GM12878 (cell line): ENCODE data around the gene CATSPER4. TPM values are rescaled to one million over a fixed set of nuclear protein-coding genes. Genes with fewer than 3 reads are reported as not detected.

Source experiments
- ATAC-seq: fragments of 200-7000 bp; cut with Tn5 transposase; 3 replicates; pipeline ENCODE4 v1.9.1; 2020; ENCODE audit warnings: mild to moderate bottlenecking, moderate library complexity
- BruUV-seq: library from RNA; stranded (reverse); fragments of 400-500 nt; replicated peaks from 2 replicates; lab custom pipeline; 2021; lab: Mats Ljungman, UMichigan
- CTCF ChIA-PET: fragments of 300-600 bp; sonication (Branson Sonifier 250); formaldehyde crosslinking; extraction: SDS; loops from one replicate; lab custom pipeline; 2021; ENCODE audit warnings: inconsistent platforms; lab: Yijun Ruan, JAX
- POLR2A ChIA-PET: fragments of 350-600 bp; formaldehyde crosslinking; extraction: SDS; loops from one replicate; lab custom pipeline; 2021; ENCODE audit warnings: inconsistent platforms; lab: Charles Lee
- RAD21 ChIA-PET: fragments of 300-600 bp; sonication (Branson Sonifier 250); formaldehyde crosslinking; loops from one replicate; lab custom pipeline; 2023; ENCODE audit warnings: antibody characterized with exemption; ENCODE audit not compliant: unreplicated experiment; lab: Charles Lee
- SMC1A ChIA-PET: fragments of 300-600 bp; sonication (Branson Sonifier 250); formaldehyde crosslinking; loops from one replicate; lab custom pipeline; 2023; ENCODE audit not compliant: unreplicated experiment, uncharacterized antibody; lab: Charles Lee
- DNase-seq: peaks from one replicate; pipeline ENCODE4 v3.0.0-alpha.2; 2011; ENCODE audit warnings: low read depth, low spot score
- FAIRE-seq: peaks from 3 replicates; lab custom pipeline; 2011; peaks lifted over from hg19 to GRCh38; lab: Jason Lieb, UNC
- H2AFZ ChIP-seq: 2 replicates; pipeline ENCODE4 v1.6.0; 2011; ENCODE audit warnings: low read depth, low read length, control low read depth; ENCODE audit not compliant: control insufficient read depth
- H3K27ac ChIP-seq: 2 replicates; pipeline ENCODE4 v1.5.1; 2011; ENCODE audit warnings: control low read depth; ENCODE audit not compliant: control insufficient read depth, insufficient read depth
- H3K27me3 ChIP-seq, 2 experiments: replicated peaks in 1 of 2; 2 replicates each; pipeline versions ENCODE4 v1.6.0 to v1.6.1; 2011; ENCODE audit warnings: low read length in 1 of 2; ENCODE audit not compliant: control insufficient read depth in 2 of 2, insufficient read depth in 2 of 2
- H3K36me3 ChIP-seq, 2 experiments: 2 replicates each; pipeline ENCODE4 v1.5.1; 2011; ENCODE audit warnings: low read length in 1 of 2; ENCODE audit not compliant: control insufficient read depth in 2 of 2, insufficient read depth in 2 of 2
- H3K4me1 ChIP-seq: 2 replicates; pipeline ENCODE4 v1.6.1; 2011; ENCODE audit warnings: mild to moderate bottlenecking, low read length, moderate library complexity, mixed read lengths; ENCODE audit not compliant: control insufficient read depth, insufficient read depth
- H3K4me2 ChIP-seq: 2 replicates; pipeline ENCODE4 v1.6.0; 2011; ENCODE audit warnings: control low read depth; ENCODE audit not compliant: control insufficient read depth, insufficient read depth
- H3K4me3 ChIP-seq: fragments of 200-600 bp; sonication (generic); 2 replicates; pipeline ENCODE4 v1.5.1; 2016
- H3K79me2 ChIP-seq: 2 replicates; pipeline ENCODE4 v1.6.0; 2011; ENCODE audit warnings: low read length; ENCODE audit not compliant: control insufficient read depth, insufficient read depth
- H3K9ac ChIP-seq: 2 replicates; pipeline ENCODE4 v1.8.0; 2011; ENCODE audit warnings: low read length, control low read depth, mixed read lengths; ENCODE audit not compliant: control insufficient read depth, insufficient read depth
- H3K9me3 ChIP-seq: replicated peaks from 3 replicates; pipeline ENCODE4 v1.5.1; 2011; ENCODE audit warnings: mild to moderate bottlenecking, low read length; ENCODE audit not compliant: control insufficient read depth, insufficient read depth
- H4K20me1 ChIP-seq: 2 replicates; pipeline ENCODE4 v1.6.0; 2011; ENCODE audit not compliant: control insufficient read depth, insufficient read depth
- IRF5 ChIP-seq: fragments of 450-650 bp; IDR thresholded peaks from 2 replicates; pipeline ENCODE4 v1.6.1; 2017; ENCODE audit warnings: borderline replicate concordance
- ZZZ3 ChIP-seq: IDR thresholded peaks from 2 replicates; pipeline ENCODE4 v1.6.1; 2011; ENCODE audit warnings: low read depth; ENCODE audit not compliant: control insufficient read depth, insufficient read length
- WGBS: methylation state at CpG from one replicate; pipeline ENCODE4 v1.1.6; 2016; ENCODE audit warnings: low lambda C conversion rate; ENCODE audit not compliant: insufficient replicate concordance, insufficient coverage; ENCODE audit errors: missing lambda C conversion rate; 5-methylcytosine and 5-hydroxymethylcytosine counted together
- in situ Hi-C: fragments of 300-500 bp; cut with MboI; formaldehyde crosslinking; loops from 9 replicates; pipeline ENCODE4 v1.14.3; 2018; ENCODE audit warnings: mixed read lengths
- intact Hi-C: fragments of 100-400 bp; cut with micrococcal nuclease; formaldehyde crosslinking; loops from one replicate; pipeline ENCODE4 v1.14.2; 2022; ENCODE audit not compliant: unreplicated experiment
- polyA plus RNA-seq, 11 experiments: library from polyadenylated mRNA; depleted of rRNA in 4 of 11; unstranded in 6 of 11; stranded (reverse) in 5 of 11; fragments of >200 nt; fragmentation: Nextera tagmentation in 4 of 11; fragmentation: Illumina TruSeq in 1 of 11; extraction: Ambion mirVana in 4 of 11; extraction: Trizol in 1 of 11; gene quantifications; 1 replicate in 1 of 11; 2 replicates in 10 of 11; pipeline versions ENCODE4 v1.2.1 to v1.2.3, GENCODE V29; 2011 to 2016; ENCODE audit warnings: inconsistent platforms in 2 of 11, missing spikeins in 2 of 11, low read depth in 1 of 11
- total RNA-seq, 4 experiments: library from RNA; depleted of rRNA in 3 of 4; stranded (reverse); fragments of >200 nt in 3 of 4; fragmentation: Illumina TruSeq in 1 of 4; extraction: Trizol in 1 of 4; gene quantifications; 2 replicates each; pipeline versions ENCODE4 v1.2.1 to v1.2.3, GENCODE V29; 2013 to 2021

CATSPER4 gene
- total and polyA plus RNA-seq, 10 of the 15 experiments (the other 5 are each of a cell fraction or from before 2014, with no cell fraction given), result 0.13 TPM; not detected in 9

- in situ Hi-C loops, result loop anchor here (5.0 kb wide), 1 partner anchor 95 kb away; the partner anchor contains the start of gene SLC30A2
- RAD21 ChIA-PET, result interaction anchor here (0.7 to 5.4 kb wide), 2 partner anchors 40 to 43 kb away, joined by 5 to 110 read pairs; no protein-coding TSS in a partner anchor
- H4K20me1 ChIP-seq, result no peaks in the 10 kb centered on the region
- H3K27ac ChIP-seq, result no peak overlapping the region
- no peak for DNase-seq
- BruUV-seq, result no TSS peak
- POLR2A ChIA-PET, result no interaction called here
- H3K27me3 ChIP-seq, result no peaks in the 10 kb centered on the region
- no peaks in the 10 kb centered on the region for H3K36me3 ChIP-seq
- TF ChIP-seq IRF5 (no peak), ZZZ3 (no peak)
- TF ChIP-seq, all 136 proteins: peak for 0
- ATAC-seq, result no peak
- H3K9me3 ChIP-seq, result no peaks in the 10 kb centered on the region
- 79% methylated on average over 8 of the region's 8 CpGs for WGBS
- no peaks in the 10 kb centered on the region for H3K79me2 ChIP-seq
- SMC1A ChIA-PET, result interaction anchor here (0.7 to 7.9 kb wide), 5 partner anchors 13 to 87 kb away, joined by 3 to 131 read pairs (median 5); no protein-coding TSS in a partner anchor
- CTCF ChIA-PET, result interaction anchor here (0.7 to 8.7 kb wide), 5 partner anchors 16 to 253 kb away, joined by 3 to 235 read pairs (median 29); no protein-coding TSS in a partner anchor
- FAIRE-seq, result no peak
- no peak overlapping the region for H3K4me3 ChIP-seq
- no peaks in the 10 kb centered on the region for H3K4me1 ChIP-seq
- H2AFZ ChIP-seq, result no peak overlapping the region
- intact Hi-C loops, result no loop called here
- no peak overlapping the region for H3K9ac ChIP-seq
- H3K4me2 ChIP-seq, result no peak overlapping the region
These were observed 48.2 kb upstream of the CATSPER4 start for GRCh38 chr1:26142159-26142558.
